Measurements from ENCODE around the gene ENTR1. TPM values are rescaled to one million over a fixed set of nuclear protein-coding genes. Genes with fewer than 3 reads are reported as not detected.

ENTR1 gene
- total and polyA plus RNA-seq, 2 of the 13 experiments (the other 11 are each of a cell fraction or from before 2014, with no cell fraction given), result 70.1 to 76.4 TPM

DNA sequence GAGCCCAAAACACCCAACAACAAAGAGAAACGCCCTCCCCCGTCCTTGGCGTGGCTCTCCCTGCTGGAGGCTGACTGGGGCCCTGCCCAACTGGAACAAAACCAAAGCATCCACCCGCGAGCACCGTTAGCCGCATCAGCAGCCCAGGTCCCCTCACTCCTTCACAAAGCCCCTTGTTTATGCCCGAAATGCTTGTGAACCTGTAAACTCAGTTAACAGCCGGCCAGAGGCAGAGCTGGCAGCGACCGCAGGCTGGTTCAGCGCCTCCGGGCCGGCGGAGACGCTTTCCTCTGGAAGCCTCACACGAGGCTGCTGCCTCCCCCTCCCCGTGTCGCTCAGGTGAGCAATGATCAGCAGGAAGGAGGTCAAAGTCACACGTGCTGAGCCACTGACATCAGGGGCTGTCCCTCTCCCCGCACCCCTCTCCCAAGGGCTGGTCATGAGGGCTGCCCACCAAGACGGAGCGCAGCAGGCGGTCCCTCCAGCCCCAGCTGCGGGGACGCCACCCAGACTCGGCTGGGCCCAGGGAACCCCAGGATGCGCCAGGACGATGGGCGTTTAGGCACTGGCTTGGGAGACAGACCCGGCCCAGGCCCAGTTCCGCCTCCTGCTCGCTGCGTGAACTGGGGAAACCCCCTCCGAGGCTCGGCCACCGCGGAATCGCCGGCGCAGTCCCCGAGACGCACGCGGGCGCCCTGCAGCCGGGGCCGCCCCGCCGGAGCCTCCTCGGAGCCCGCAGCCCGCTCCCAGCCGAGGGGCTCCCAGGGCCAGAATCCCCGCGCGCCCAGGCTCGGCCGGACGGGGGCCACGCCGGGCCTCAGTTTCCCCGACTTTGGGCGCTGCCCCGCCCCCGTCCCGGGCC lies 11.0 kb downstream of the ENTR1 start (continued):
- TF ChIP-seq, protein P1, sequence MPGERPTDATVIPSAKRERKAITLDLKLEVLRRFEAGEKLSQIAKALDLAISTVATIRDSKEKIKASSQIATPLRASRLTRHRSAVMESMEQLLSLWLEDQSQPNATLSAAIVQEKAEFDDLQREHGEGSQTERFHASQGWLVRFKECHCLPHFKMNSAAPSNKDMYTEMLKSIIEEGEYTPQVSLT (CRISPR knock-in tag; IDR thresholded peaks at IDR 0.05; ENCODE audit: borderline replicate concordance, low read depth), result 0 out of 2 replicates have a peak, but pooled peaks have one; percentile 45
- TF ChIP-seq NR2C2 (CRISPR knock-in tag; IDR thresholded peaks at IDR 0.05; ENCODE audit: borderline replicate concordance) (0 out of 2 replicates have a peak, but pooled peaks have one; percentile 1), ZNF136 (CRISPR knock-in tag; IDR thresholded peaks at IDR 0.05; ENCODE audit: low read depth) (no peak), JUNB (CRISPR knock-in tag; IDR thresholded peaks at IDR 0.05; ENCODE audit: borderline replicate concordance) (no peak), KDM3A (CRISPR knock-in tag; IDR thresholded peaks at IDR 0.05; ENCODE audit: low read depth) (no peak), ZNF460 (CRISPR knock-in tag; IDR thresholded peaks at IDR 0.05; ENCODE audit: borderline replicate concordance) (no peak), ZNF382 (CRISPR knock-in tag; IDR thresholded peaks at IDR 0.05; ENCODE audit: borderline replicate concordance) (no peak), TBX2 (CRISPR knock-in tag; IDR thresholded peaks at IDR 0.05; ENCODE audit: borderline replicate concordance) (0 out of 2 replicates have a peak, but pooled peaks have one; percentile 23), EEA1 (CRISPR knock-in tag; IDR thresholded peaks at IDR 0.05; ENCODE audit: borderline replicate concordance) (0 out of 2 replicates have a peak, but pooled peaks have one; percentile 12), EED (CRISPR knock-in tag; IDR thresholded peaks at IDR 0.05) (peak; percentile 36; the same call in 1 of the 2 replicates), CBX5 (CRISPR knock-in tag; IDR thresholded peaks at IDR 0.05; ENCODE audit: borderline replicate concordance) (no peak), RELA (CRISPR knock-in tag; IDR thresholded peaks at IDR 0.05) (no peak), DMAP1 (CRISPR knock-in tag; IDR thresholded peaks at IDR 0.05) (peak; percentile 46), ZNF260 (CRISPR knock-in tag; IDR thresholded peaks at IDR 0.05; ENCODE audit: borderline replicate concordance, low read depth) (no peak), NFKB2 (CRISPR knock-in tag; IDR thresholded peaks at IDR 0.05; ENCODE audit: borderline replicate concordance) (no peak), ZSCAN20 (CRISPR knock-in tag; IDR thresholded peaks at IDR 0.05; ENCODE audit: borderline replicate concordance) (peak; percentile 32; the same call in 1 of the 2 replicates), FIP1L1 (IDR thresholded peaks at IDR 0.05; ENCODE audit: borderline replicate concordance, insufficient read depth, low read depth, low read length) (no peak)
- TF ChIP-seq, protein P2, sequence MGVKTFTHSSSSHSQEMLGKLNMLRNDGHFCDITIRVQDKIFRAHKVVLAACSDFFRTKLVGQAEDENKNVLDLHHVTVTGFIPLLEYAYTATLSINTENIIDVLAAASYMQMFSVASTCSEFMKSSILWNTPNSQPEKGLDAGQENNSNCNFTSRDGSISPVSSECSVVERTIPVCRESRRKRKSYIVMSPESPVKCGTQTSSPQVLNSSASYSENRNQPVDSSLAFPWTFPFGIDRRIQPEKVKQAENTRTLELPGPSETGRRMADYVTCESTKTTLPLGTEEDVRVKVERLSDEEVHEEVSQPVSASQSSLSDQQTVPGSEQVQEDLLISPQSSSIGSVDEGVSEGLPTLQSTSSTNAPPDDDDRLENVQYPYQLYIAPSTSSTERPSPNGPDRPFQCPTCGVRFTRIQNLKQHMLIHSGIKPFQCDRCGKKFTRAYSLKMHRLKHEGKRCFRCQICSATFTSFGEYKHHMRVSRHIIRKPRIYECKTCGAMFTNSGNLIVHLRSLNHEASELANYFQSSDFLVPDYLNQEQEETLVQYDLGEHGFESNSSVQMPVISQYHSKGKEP (CRISPR knock-in tag; IDR thresholded peaks at IDR 0.05), result no peak
- TF ChIP-seq, protein P3, sequence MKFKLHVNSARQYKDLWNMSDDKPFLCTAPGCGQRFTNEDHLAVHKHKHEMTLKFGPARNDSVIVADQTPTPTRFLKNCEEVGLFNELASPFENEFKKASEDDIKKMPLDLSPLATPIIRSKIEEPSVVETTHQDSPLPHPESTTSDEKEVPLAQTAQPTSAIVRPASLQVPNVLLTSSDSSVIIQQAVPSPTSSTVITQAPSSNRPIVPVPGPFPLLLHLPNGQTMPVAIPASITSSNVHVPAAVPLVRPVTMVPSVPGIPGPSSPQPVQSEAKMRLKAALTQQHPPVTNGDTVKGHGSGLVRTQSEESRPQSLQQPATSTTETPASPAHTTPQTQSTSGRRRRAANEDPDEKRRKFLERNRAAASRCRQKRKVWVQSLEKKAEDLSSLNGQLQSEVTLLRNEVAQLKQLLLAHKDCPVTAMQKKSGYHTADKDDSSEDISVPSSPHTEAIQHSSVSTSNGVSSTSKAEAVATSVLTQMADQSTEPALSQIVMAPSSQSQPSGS (CRISPR knock-in tag; IDR thresholded peaks at IDR 0.05), result no peak
- TF ChIP-seq, protein P4, sequence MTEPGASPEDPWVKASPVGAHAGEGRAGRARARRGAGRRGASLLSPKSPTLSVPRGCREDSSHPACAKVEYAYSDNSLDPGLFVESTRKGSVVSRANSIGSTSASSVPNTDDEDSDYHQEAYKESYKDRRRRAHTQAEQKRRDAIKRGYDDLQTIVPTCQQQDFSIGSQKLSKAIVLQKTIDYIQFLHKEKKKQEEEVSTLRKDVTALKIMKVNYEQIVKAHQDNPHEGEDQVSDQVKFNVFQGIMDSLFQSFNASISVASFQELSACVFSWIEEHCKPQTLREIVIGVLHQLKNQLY (CRISPR knock-in tag; IDR thresholded peaks at IDR 0.05), result no peak
- TF ChIP-seq, protein P5, sequence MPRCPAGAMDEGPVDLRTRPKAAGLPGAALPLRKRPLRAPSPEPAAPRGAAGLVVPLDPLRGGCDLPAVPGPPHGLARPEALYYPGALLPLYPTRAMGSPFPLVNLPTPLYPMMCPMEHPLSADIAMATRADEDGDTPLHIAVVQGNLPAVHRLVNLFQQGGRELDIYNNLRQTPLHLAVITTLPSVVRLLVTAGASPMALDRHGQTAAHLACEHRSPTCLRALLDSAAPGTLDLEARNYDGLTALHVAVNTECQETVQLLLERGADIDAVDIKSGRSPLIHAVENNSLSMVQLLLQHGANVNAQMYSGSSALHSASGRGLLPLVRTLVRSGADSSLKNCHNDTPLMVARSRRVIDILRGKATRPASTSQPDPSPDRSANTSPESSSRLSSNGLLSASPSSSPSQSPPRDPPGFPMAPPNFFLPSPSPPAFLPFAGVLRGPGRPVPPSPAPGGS (CRISPR knock-in tag; IDR thresholded peaks at IDR 0.05), result 0 out of 2 replicates have a peak, but pooled peaks have one; percentile 79

All from HepG2 (cell line).